DOHH2 (cell line): ENCODE data around the gene NR3C2.

Experiments used
- H3F3A ChIP-seq: fragments of 200-600 bp; sonication (generic), shearing (Covaris generic); 2 replicates; pipeline ENCODE4 v1.6.0; 2016; ENCODE audit warnings: antibody characterized with exemption, mild to moderate bottlenecking; ENCODE audit not compliant: control insufficient read depth, insufficient read depth
- H3K27ac ChIP-seq: fragments of 200-600 bp; sonication (generic); 2 replicates; pipeline ENCODE4 v1.5.1; 2014; ENCODE audit warnings: low read depth, mild to moderate bottlenecking, low read length, moderate library complexity
- H3K27me3 ChIP-seq: fragments of 200-600 bp; sonication (generic); 2 replicates; pipeline ENCODE4 v1.6.1; 2014; ENCODE audit warnings: mild to moderate bottlenecking, low read length, mixed read lengths; ENCODE audit not compliant: control insufficient read depth
- H3K36me3 ChIP-seq: fragments of 200-600 bp; sonication (generic); 2 replicates; pipeline ENCODE4 v1.6.1; 2014; ENCODE audit warnings: mild to moderate bottlenecking, low read length, moderate library complexity, mixed read lengths; ENCODE audit not compliant: control insufficient read depth
- H3K4me1 ChIP-seq: fragments of 200-600 bp; sonication (generic); 2 replicates; pipeline ENCODE4 v1.6.1; 2014; ENCODE audit warnings: mild to moderate bottlenecking, low read length, mixed read lengths; ENCODE audit not compliant: control insufficient read depth
- H3K4me2 ChIP-seq: fragments of 200-600 bp; sonication (generic); 2 replicates; pipeline ENCODE4 v1.6.0; 2014; ENCODE audit warnings: mild to moderate bottlenecking, low read length, moderate library complexity
- H3K4me3 ChIP-seq: fragments of 200-600 bp; sonication (generic); 2 replicates; pipeline ENCODE4 v1.5.1; 2014; ENCODE audit warnings: mild to moderate bottlenecking, low read length, mixed read lengths
- H3K79me2 ChIP-seq: fragments of 200-600 bp; sonication (generic); 2 replicates; pipeline ENCODE4 v1.6.1; 2014; ENCODE audit warnings: mild to moderate bottlenecking, low read length, mixed read lengths; ENCODE audit not compliant: control insufficient read depth
- H3K9me2 ChIP-seq: fragments of 200-600 bp; sonication (generic); replicated peaks from 2 replicates; pipeline ENCODE4 v1.6.1; 2014; ENCODE audit warnings: mild to moderate bottlenecking, low read length, mixed read lengths; ENCODE audit not compliant: control insufficient read depth
- H3K9me3 ChIP-seq: fragments of 200-600 bp; sonication (generic); 2 replicates; pipeline ENCODE4 v1.6.1; 2014; ENCODE audit warnings: antibody characterized with exemption, low read length, mixed read lengths; ENCODE audit not compliant: control insufficient read depth, insufficient read depth
- H4K20me1 ChIP-seq: fragments of 200-600 bp; sonication (generic); 2 replicates; pipeline ENCODE4 v1.6.0; 2014; ENCODE audit warnings: low read depth, mild to moderate bottlenecking, antibody characterized with exemption, low read length, moderate library complexity; ENCODE audit not compliant: control insufficient read depth, insufficient read depth
- CTCF ChIP-seq: fragments of 200-600 bp; sonication (generic); IDR thresholded peaks from one replicate; pipeline ENCODE4 v1.5.1; 2014; ENCODE audit warnings: antibody characterized with exemption, mild to moderate bottlenecking, low read depth, low read length; ENCODE audit not compliant: poor library complexity, severe bottlenecking
- EZH2phosphoT487 ChIP-seq: fragments of 200-600 bp; sonication (generic); IDR thresholded peaks from 2 replicates; pipeline ENCODE4 v1.6.1; 2017; ENCODE audit warnings: borderline replicate concordance, mild to moderate bottlenecking, antibody characterized with exemption, low read length, moderate library complexity, mixed read lengths

NR3C2 gene

GRCh38 chr4:148312956-148313490 lies 129.2 kb downstream of the NR3C2 start:
- no peak overlapping the region for H3K27ac ChIP-seq
- no peaks in the 10 kb centered on the region for H3K27me3 ChIP-seq
- H3K4me1 ChIP-seq, result no peaks in the 10 kb centered on the region
- no peaks in the 10 kb centered on the region for H3K79me2 ChIP-seq
- H3K4me2 ChIP-seq, result no peak overlapping the region
- no peak overlapping the region for H3K4me3 ChIP-seq
- H3F3A ChIP-seq, result no peaks in the 10 kb centered on the region
- TF ChIP-seq CTCF (no peak), EZH2phosphoT487 (no peak)
- no peaks in the 10 kb centered on the region for H3K36me3 ChIP-seq
- H3K9me3 ChIP-seq, result no peaks in the 10 kb centered on the region
- no peaks in the 10 kb centered on the region for H4K20me1 ChIP-seq
- H3K9me2 ChIP-seq, result no peaks in the 10 kb centered on the region

- no peaks in the 10 kb centered on the region for H3F3A ChIP-seq
- no peaks in the 10 kb centered on the region for H3K79me2 ChIP-seq
- no peaks in the 10 kb centered on the region for H4K20me1 ChIP-seq
- no peaks in the 10 kb centered on the region for H3K36me3 ChIP-seq
- no peak overlapping the region for H3K4me3 ChIP-seq
- H3K4me1 ChIP-seq, result no peaks in the 10 kb centered on the region
- TF ChIP-seq EZH2phosphoT487 (no peak), CTCF (no peak)
- no peak overlapping the region for H3K4me2 ChIP-seq
- no peak overlapping the region for H3K27ac ChIP-seq
- no peaks in the 10 kb centered on the region for H3K9me2 ChIP-seq
- no peaks in the 10 kb centered on the region for H3K27me3 ChIP-seq
- no peaks in the 10 kb centered on the region for H3K9me3 ChIP-seq
Measured at GRCh38 chr4:148311526-148311925, 130.7 kb downstream of the NR3C2 start.

GRCh38 chr4:148310756-148311155 lies 131.5 kb downstream of the NR3C2 start:
- H3K9me2 ChIP-seq, result no peaks in the 10 kb centered on the region
- no peak for TF ChIP-seq EZH2phosphoT487
- TF ChIP-seq CTCF, result no peak
- no peaks in the 10 kb centered on the region for H3K9me3 ChIP-seq
- no peak overlapping the region for H3K4me2 ChIP-seq
- H3F3A ChIP-seq, result no peaks in the 10 kb centered on the region
- H3K4me1 ChIP-seq, result no peaks in the 10 kb centered on the region
- no peaks in the 10 kb centered on the region for H3K27me3 ChIP-seq
- no peak overlapping the region for H3K4me3 ChIP-seq
- no peak overlapping the region for H3K27ac ChIP-seq
- no peaks in the 10 kb centered on the region for H3K79me2 ChIP-seq
- no peaks in the 10 kb centered on the region for H3K36me3 ChIP-seq
- H4K20me1 ChIP-seq, result no peaks in the 10 kb centered on the region

- Histone ChIP-seq H3K4me2 (no peak overlapping the region), H3K4me1 (no peaks in the 10 kb centered on the region), H3K27ac (no peak overlapping the region), H3F3A (no peaks in the 10 kb centered on the region), H4K20me1 (no peaks in the 10 kb centered on the region), H3K4me3 (no peak overlapping the region), H3K9me2 (no peaks in the 10 kb centered on the region), H3K9me3 (peaks cover 1% of the 10 kb centered on the region; the same call in 1 of the 2 replicates), H3K27me3 (no peaks in the 10 kb centered on the region), H3K36me3 (no peaks in the 10 kb centered on the region), H3K79me2 (no peaks in the 10 kb centered on the region)
- TF ChIP-seq CTCF, result no peak
- no peak for TF ChIP-seq EZH2phosphoT487
Measured at GRCh38 chr4:148305751-148306150, 136.5 kb downstream of the NR3C2 start.
